Right lobe of liver (tissue), 4 donors: ENCODE results near the gene CCL3.
"Not testable (repeated sequence)": the region's sequence is repeated elsewhere in the genome, so short reads cannot be mapped to it uniquely, and the experiment has no call there.

Experiments used
- POLR2A ChIP-seq: fragments of 450-650 bp; IDR thresholded peaks from one replicate; pipeline ENCODE4 v1.6.1; 2017; ENCODE audit warnings: antibody characterized with exemption, mild to moderate bottlenecking
- TF ChIP-seq, protein P1 (sequence below), 4 donors: fragments of 200-600 bp in 3 of 4; fragments of 450-650 bp in 1 of 4; IDR thresholded peaks; one replicate each; pipeline versions ENCODE4 v1.5.1 to v1.8.0; 2016 to 2022; ENCODE audit warnings: antibody characterized with exemption in 4 of 4, mild to moderate bottlenecking in 2 of 4
- donor health status: DM: no; HTN: no; CAD: no.
- donor health status: DM: no; HTN: no; CAD: no.
- donor health status: DM: no; HTN: yes; CAD: no.

DNA sequence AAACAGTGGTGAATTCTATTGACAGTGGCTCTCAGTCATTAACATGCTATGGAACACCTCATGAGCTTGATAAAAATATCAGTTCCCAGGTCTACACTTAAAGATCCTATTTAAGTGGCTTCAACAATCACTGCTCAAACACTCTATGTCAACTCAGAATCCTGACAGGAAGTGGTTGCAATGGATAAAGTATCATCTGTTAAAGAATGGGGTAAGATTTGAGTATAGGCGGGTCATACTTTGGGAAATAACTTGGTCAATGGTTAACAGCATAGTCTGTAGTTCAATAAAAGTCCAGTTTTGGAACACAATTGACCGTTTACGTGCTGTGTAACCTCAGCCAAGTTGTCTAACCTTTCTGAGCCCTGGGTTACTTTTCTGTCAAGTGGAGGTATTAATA lies 2.5 kb downstream of the CCL3 start:
- TF ChIP-seq, protein P1, sequence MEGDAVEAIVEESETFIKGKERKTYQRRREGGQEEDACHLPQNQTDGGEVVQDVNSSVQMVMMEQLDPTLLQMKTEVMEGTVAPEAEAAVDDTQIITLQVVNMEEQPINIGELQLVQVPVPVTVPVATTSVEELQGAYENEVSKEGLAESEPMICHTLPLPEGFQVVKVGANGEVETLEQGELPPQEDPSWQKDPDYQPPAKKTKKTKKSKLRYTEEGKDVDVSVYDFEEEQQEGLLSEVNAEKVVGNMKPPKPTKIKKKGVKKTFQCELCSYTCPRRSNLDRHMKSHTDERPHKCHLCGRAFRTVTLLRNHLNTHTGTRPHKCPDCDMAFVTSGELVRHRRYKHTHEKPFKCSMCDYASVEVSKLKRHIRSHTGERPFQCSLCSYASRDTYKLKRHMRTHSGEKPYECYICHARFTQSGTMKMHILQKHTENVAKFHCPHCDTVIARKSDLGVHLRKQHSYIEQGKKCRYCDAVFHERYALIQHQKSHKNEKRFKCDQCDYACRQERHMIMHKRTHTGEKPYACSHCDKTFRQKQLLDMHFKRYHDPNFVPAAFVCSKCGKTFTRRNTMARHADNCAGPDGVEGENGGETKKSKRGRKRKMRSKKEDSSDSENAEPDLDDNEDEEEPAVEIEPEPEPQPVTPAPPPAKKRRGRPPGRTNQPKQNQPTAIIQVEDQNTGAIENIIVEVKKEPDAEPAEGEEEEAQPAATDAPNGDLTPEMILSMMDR (IDR thresholded peaks at IDR 0.05) = not testable (repeated sequence)
- not testable (repeated sequence) for TF ChIP-seq POLR2A
